SK-N-MC (cell line): ENCODE measurements around the gene REXO4.

ENCODE experiments used
- EZH2 ChIP-seq: fragments of 200-600 bp; sonication (generic); IDR thresholded peaks from one replicate; pipeline ENCODE4 v1.6.1; 2017; ENCODE audit warnings: antibody characterized with exemption
- FOXP2 ChIP-seq: optimal IDR thresholded peaks from 2 replicates; pipeline ENCODE3; 2011; ENCODE audit warnings: mild to moderate bottlenecking, moderate library complexity; ENCODE audit not compliant: insufficient read depth; ENCODE audit errors: extremely low read length, control extremely low read depth
- POLR2AphosphoS5 ChIP-seq: IDR thresholded peaks from 2 replicates; pipeline ENCODE4 v1.6.1; 2012; ENCODE audit warnings: mild to moderate bottlenecking, low read depth, low read length, borderline replicate concordance

- no peak for TF ChIP-seq EZH2
- no peak; the same call in 1 of the 2 replicates for TF ChIP-seq POLR2AphosphoS5
- no peak for TF ChIP-seq FOXP2
These were observed 16.2 kb downstream of the REXO4 start for GRCh38 chr9:133401588-133401987.
